NOMO-1 treated with DMSO at 0.1 percent for 48 hours (cell line): Measurements from ENCODE around the gene TP63.

ENCODE experiments used
- DNase-seq: peaks from one replicate; lab custom pipeline; 2025; ENCODE audit not compliant: unreplicated experiment; lab: John Stamatoyannopoulos, UW

TP63 gene

GRCh38 chr3:189842681-189843602, 211.8 kb downstream of the TP63 start:
- DNase-seq: no peak

GRCh38 chr3:189845069-189845468, 213.9 kb downstream of the TP63 start:
- no peak for DNase-seq

- DNase-seq: no peak
Observed at GRCh38 chr3:189848395-189849040, 217.3 kb downstream of the TP63 start.

GRCh38 chr3:189849262-189849661, 218.1 kb downstream of the TP63 start:
- no peak for DNase-seq

GRCh38 chr3:189851682-189852081, 220.5 kb downstream of the TP63 start:
- no peak for DNase-seq

GRCh38 chr3:189853906-189854305, 222.7 kb downstream of the TP63 start:
- DNase-seq: no peak

GRCh38 chr3:189860296-189860695, 229.1 kb downstream of the TP63 start:
- DNase-seq: no peak

GRCh38 chr3:189862385-189862998, 231.3 kb downstream of the TP63 start:
- DNase-seq: peak; percentile 55

GRCh38 chr3:189863031-189863430, 231.8 kb downstream of the TP63 start:
- no peak for DNase-seq

GRCh38 chr3:189868061-189868460, 236.9 kb downstream of the TP63 start:
- no peak for DNase-seq

- no peak for DNase-seq
Observed at GRCh38 chr3:189869165-189869564, 238.0 kb downstream of the TP63 start.

- no peak for DNase-seq
Observed at GRCh38 chr3:189871418-189871817, 240.2 kb downstream of the TP63 start.

- DNase-seq: no peak
Observed at GRCh38 chr3:189883113-189883753, 252.0 kb downstream of the TP63 start.

GRCh38 chr3:189890496-189890895, 259.3 kb downstream of the TP63 start:
- DNase-seq: no peak

GRCh38 chr3:189896533-189896932, 265.3 kb downstream of the TP63 start:
- no peak for DNase-seq

GRCh38 chr3:189897406-189897805, 266.2 kb downstream of the TP63 start:
- no peak for DNase-seq

- peak; percentile 88 for DNase-seq
Observed at GRCh38 chr3:189898559-189899153, 267.5 kb downstream of the TP63 start.

GRCh38 chr3:189899186-189899585, 268.0 kb downstream of the TP63 start:
- DNase-seq: no peak

GRCh38 chr3:189900578-189900977, 269.4 kb downstream of the TP63 start:
- no peak for DNase-seq

- DNase-seq: no peak
Observed at GRCh38 chr3:189901481-189901880, 270.3 kb downstream of the TP63 start.
